Neural progenitor cell (in vitro differentiated cells): ENCODE measurements around the gene CADM1. TPM values are rescaled to one million over a fixed set of nuclear protein-coding genes. Genes with fewer than 3 reads are reported as not detected.

Experiments
- DNase-seq: peaks from one replicate; pipeline ENCODE4 v3.0.0-alpha.2; 2016; ENCODE audit warnings: low spot score
- H2AFZ ChIP-seq: fragments of 200-600 bp; sonication (generic); replicated peaks from 2 replicates; pipeline ENCODE4 v1.6.1; 2016; ENCODE audit warnings: antibody characterized with exemption
- H3F3A ChIP-seq: fragments of 200-600 bp; sonication (generic); 2 replicates; pipeline ENCODE4 v1.6.1; 2016; ENCODE audit warnings: antibody characterized with exemption, low read depth
- H3K27ac ChIP-seq: fragments of 200-600 bp; sonication (generic); 2 replicates; pipeline ENCODE4 v1.5.1; 2016; ENCODE audit warnings: mild to moderate bottlenecking
- H3K27me3 ChIP-seq: fragments of 200-600 bp; sonication (generic); 2 replicates; pipeline ENCODE4 v1.6.1; 2016; ENCODE audit warnings: mild to moderate bottlenecking, moderate library complexity
- H3K36me3 ChIP-seq: fragments of 200-600 bp; sonication (generic); 2 replicates; pipeline ENCODE4 v1.5.1; 2016
- H3K4me1 ChIP-seq: fragments of 200-600 bp; sonication (generic); 2 replicates; pipeline ENCODE4 v1.6.1; 2016; ENCODE audit warnings: mixed run types
- H3K4me2 ChIP-seq: fragments of 200-600 bp; sonication (generic); 2 replicates; pipeline ENCODE4 v1.6.1; 2016
- H3K4me3 ChIP-seq: fragments of 200-600 bp; sonication (generic); 2 replicates; pipeline ENCODE4 v1.5.1; 2016
- H3K79me2 ChIP-seq: fragments of 200-600 bp; sonication (generic); 2 replicates; pipeline ENCODE4 v1.6.1; 2016; ENCODE audit warnings: low read depth
- H3K9ac ChIP-seq: fragments of 200-600 bp; sonication (generic); 2 replicates; pipeline ENCODE4 v1.6.1; 2016
- H3K9me3 ChIP-seq: fragments of 200-600 bp; sonication (generic); 2 replicates; pipeline ENCODE4 v1.5.1; 2016; ENCODE audit warnings: low read depth
- H4K20me1 ChIP-seq: fragments of 200-600 bp; sonication (generic); 2 replicates; pipeline ENCODE4 v1.6.1; 2016; ENCODE audit warnings: low read depth
- H3K27ac Mint-ChIP-seq: 3 replicates; pipeline ENCODE4 v1.8.0; 2021; ENCODE audit warnings: mixed read lengths
- H3K27me3 Mint-ChIP-seq: 2 replicates; pipeline ENCODE4 v1.8.0; 2022; ENCODE audit warnings: low read depth, mild to moderate bottlenecking, inconsistent platforms, moderate library complexity, mixed read lengths; ENCODE audit not compliant: insufficient read depth
- H3K36me3 Mint-ChIP-seq: 3 replicates; pipeline ENCODE4 v1.8.0; 2021; ENCODE audit warnings: mixed read lengths
- H3K4me1 Mint-ChIP-seq: 3 replicates; pipeline ENCODE4 v1.8.0; 2021; ENCODE audit warnings: mixed read lengths
- H3K4me3 Mint-ChIP-seq: 3 replicates; pipeline ENCODE4 v1.8.0; 2021; ENCODE audit warnings: mild to moderate bottlenecking, moderate library complexity, mixed read lengths
- H3K9me3 Mint-ChIP-seq: 3 replicates; pipeline ENCODE4 v1.8.0; 2020; ENCODE audit warnings: mixed read lengths
- CTCF ChIP-seq: fragments of 200-600 bp; sonication (generic); IDR thresholded peaks from 2 replicates; pipeline ENCODE4 v1.5.1; 2017; ENCODE audit warnings: antibody characterized with exemption, mild to moderate bottlenecking
- EZH2 ChIP-seq: fragments of 200-600 bp; sonication (generic); IDR thresholded peaks from 2 replicates; pipeline ENCODE4 v1.6.1; 2017; ENCODE audit warnings: antibody characterized with exemption, mild to moderate bottlenecking, moderate library complexity
- EZH2phosphoT487 ChIP-seq: fragments of 200-600 bp; sonication (generic); IDR thresholded peaks from 2 replicates; pipeline ENCODE4 v1.6.1; 2017; ENCODE audit warnings: antibody characterized with exemption
- total RNA-seq: library from RNA; depleted of rRNA; stranded (reverse); fragments of >200 nt; gene quantifications from 2 replicates; pipeline ENCODE4 v1.2.3, GENCODE V29; 2015; ENCODE audit warnings: low replicate concordance

Gene CADM1
- total RNA-seq, 1 donor from 2014 or later: 123 TPM

DNA sequence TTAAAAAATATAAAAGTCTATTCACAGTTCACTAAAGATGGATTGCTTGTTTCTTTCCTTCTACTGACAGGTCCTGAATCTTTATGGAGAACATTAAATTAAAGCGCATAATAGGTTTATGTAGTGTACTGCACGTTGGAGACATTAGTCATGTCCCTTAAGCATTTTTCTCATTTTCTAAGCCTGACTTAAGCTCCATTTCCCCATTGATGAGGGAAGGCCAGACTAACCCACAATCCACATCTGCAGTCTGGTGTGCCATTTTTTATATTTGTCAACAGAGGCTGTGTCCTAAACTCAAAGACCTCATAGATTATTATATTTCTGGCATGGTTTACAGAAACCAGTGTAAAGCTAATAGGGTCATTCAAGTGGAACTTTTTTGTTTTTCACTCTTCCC lies 39.9 kb downstream of the CADM1 start:
- H3K27ac Mint-ChIP-seq: no peak overlapping the region
- H3K9me3 Mint-ChIP-seq: no peaks in the 10 kb centered on the region
- peaks cover 6% of the 10 kb centered on the region for H3K27me3 Mint-ChIP-seq
- Histone ChIP-seq H3K4me1 (peaks cover 11% of the 10 kb centered on the region), H3K79me2 (peaks cover 49% of the 10 kb centered on the region), H3K4me2 (no peak overlapping the region), H3F3A (peaks cover 4% of the 10 kb centered on the region), H3K27me3 (no peaks in the 10 kb centered on the region), H3K9me3 (no peaks in the 10 kb centered on the region), H3K9ac (no peak overlapping the region), H2AFZ (no peak overlapping the region), H4K20me1 (peaks cover 45% of the 10 kb centered on the region), H3K27ac (no peak overlapping the region), H3K36me3 (no peaks in the 10 kb centered on the region), H3K4me3 (no peak overlapping the region)
- peaks cover 15% of the 10 kb centered on the region for H3K4me1 Mint-ChIP-seq
- no peak overlapping the region for H3K4me3 Mint-ChIP-seq
- no peaks in the 10 kb centered on the region for H3K36me3 Mint-ChIP-seq
- no peak for TF ChIP-seq EZH2
- no peak for TF ChIP-seq EZH2phosphoT487
- TF ChIP-seq CTCF: no peak
- no peak for DNase-seq

- H3K36me3 Mint-ChIP-seq: no peaks in the 10 kb centered on the region
- no peaks in the 10 kb centered on the region for H3K9me3 Mint-ChIP-seq
- H3F3A ChIP-seq: peaks cover 4% of the 10 kb centered on the region
- no peak overlapping the region for H3K27ac ChIP-seq
- H3K4me1 ChIP-seq: peaks cover 11% of the 10 kb centered on the region
- no peaks in the 10 kb centered on the region for H3K9me3 ChIP-seq
- H3K27me3 Mint-ChIP-seq: peaks cover 6% of the 10 kb centered on the region
- DNase-seq: no peak
- H3K36me3 ChIP-seq: no peaks in the 10 kb centered on the region
- no peak overlapping the region for H3K27ac Mint-ChIP-seq
- no peak overlapping the region for H3K4me3 ChIP-seq
- no peak for TF ChIP-seq EZH2
- no peak for TF ChIP-seq EZH2phosphoT487
- TF ChIP-seq CTCF: no peak
- H3K27me3 ChIP-seq: no peaks in the 10 kb centered on the region
- peaks cover 15% of the 10 kb centered on the region for H3K4me1 Mint-ChIP-seq
- H3K9ac ChIP-seq: no peak overlapping the region
- H2AFZ ChIP-seq: no peak overlapping the region
- H3K79me2 ChIP-seq: peaks cover 54% of the 10 kb centered on the region
- H4K20me1 ChIP-seq: peaks cover 41% of the 10 kb centered on the region
- H3K4me3 Mint-ChIP-seq: no peak overlapping the region
- H3K4me2 ChIP-seq: no peak overlapping the region
Measured at GRCh38 chr11:115463606-115464005, 40.6 kb downstream of the CADM1 start.

DNA sequence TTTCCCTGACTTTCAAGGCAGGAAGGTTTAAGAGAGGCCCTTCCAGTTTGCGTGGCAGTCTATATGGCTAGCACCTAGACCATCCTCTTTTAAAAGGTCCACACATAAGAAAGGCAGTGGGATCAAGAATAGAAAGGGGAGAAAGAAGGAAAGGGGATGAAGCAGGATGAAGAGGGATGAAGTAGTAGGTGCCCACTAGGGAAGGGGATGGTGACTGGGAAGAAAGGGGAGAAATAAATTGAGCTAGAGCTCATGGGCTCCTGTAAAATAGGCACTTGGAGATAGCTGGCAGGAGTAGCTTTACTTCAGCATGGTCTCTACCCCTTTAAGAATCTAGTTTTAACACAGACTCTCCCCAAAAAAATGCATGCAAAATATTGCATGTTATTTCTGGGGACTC lies 41.5 kb downstream of the CADM1 start:
- no peaks in the 10 kb centered on the region for H3K36me3 ChIP-seq
- peaks cover 62% of the 10 kb centered on the region for H3K79me2 ChIP-seq
- no peak overlapping the region for H3K4me3 Mint-ChIP-seq
- peaks cover 43% of the 10 kb centered on the region for H4K20me1 ChIP-seq
- H3K9me3 ChIP-seq: no peaks in the 10 kb centered on the region
- no peak overlapping the region for H3K4me3 ChIP-seq
- H3K27ac Mint-ChIP-seq: no peak overlapping the region
- no peaks in the 10 kb centered on the region for H3K36me3 Mint-ChIP-seq
- TF ChIP-seq CTCF (no peak), EZH2phosphoT487 (no peak), EZH2 (no peak)
- H3K9ac ChIP-seq: no peak overlapping the region
- peaks cover 11% of the 10 kb centered on the region for H3K4me1 ChIP-seq
- H3K4me1 Mint-ChIP-seq: peaks cover 15% of the 10 kb centered on the region
- H2AFZ ChIP-seq: no peak overlapping the region
- H3K4me2 ChIP-seq: no peak overlapping the region
- no peak overlapping the region for H3K27ac ChIP-seq
- peaks cover 6% of the 10 kb centered on the region for H3K27me3 Mint-ChIP-seq
- no peaks in the 10 kb centered on the region for H3K9me3 Mint-ChIP-seq
- no peaks in the 10 kb centered on the region for H3K27me3 ChIP-seq
- peaks cover 4% of the 10 kb centered on the region for H3F3A ChIP-seq
- no peak for DNase-seq
